SK-N-SH treated with all-trans-retinoic acid at 6 μM for 48 hours (cell line): ENCODE measurements around the gene TIMM13.

Source experiments
- CREB5 ChIP-seq: fragments of 250-450 bp; sonication (Bioruptor Pico); IDR thresholded peaks from 2 replicates; pipeline ENCODE4 v1.5.1; 2020; ENCODE audit warnings: low read depth, mild to moderate bottlenecking, moderate library complexity
- ESRRG ChIP-seq: fragments of 250-450 bp; sonication (Bioruptor Pico); IDR thresholded peaks from 2 replicates; pipeline ENCODE4 v1.6.1; 2021; ENCODE audit warnings: mild to moderate bottlenecking
- PATZ1 ChIP-seq: fragments of 250-450 bp; sonication (Bioruptor Pico); IDR thresholded peaks from 2 replicates; pipeline ENCODE4 v1.8.0; 2020; ENCODE audit warnings: mild to moderate bottlenecking, moderate library complexity, borderline replicate concordance
- PPARA ChIP-seq: fragments of 250-450 bp; sonication (Bioruptor Pico); IDR thresholded peaks from 2 replicates; pipeline ENCODE4 v1.5.0; 2020; ENCODE audit warnings: mild to moderate bottlenecking, borderline replicate concordance
- SNAI2 ChIP-seq: fragments of 250-450 bp; sonication (Bioruptor Pico); IDR thresholded peaks from 2 replicates; pipeline ENCODE4 v1.5.0; 2020; ENCODE audit warnings: mild to moderate bottlenecking, moderate library complexity
- TOX ChIP-seq: fragments of 250-450 bp; sonication (Bioruptor Pico); IDR thresholded peaks from 2 replicates; pipeline ENCODE4 v1.8.0; 2021; ENCODE audit warnings: mild to moderate bottlenecking, moderate library complexity, borderline replicate concordance
- ZC3H10 ChIP-seq: fragments of 250-450 bp; sonication (Bioruptor Pico); IDR thresholded peaks from 2 replicates; pipeline ENCODE4 v1.5.1; 2021; ENCODE audit warnings: mild to moderate bottlenecking, moderate library complexity
- ZFP30 ChIP-seq: fragments of 450-650 bp; formaldehyde crosslinking; IDR thresholded peaks from 2 replicates; pipeline ENCODE4 v1.5.0; 2022; ENCODE audit warnings: mild to moderate bottlenecking, moderate library complexity

- TF ChIP-seq PATZ1 (CRISPR knock-in tag) (no peak), SNAI2 (CRISPR knock-in tag) (no peak), TOX (CRISPR knock-in tag) (no peak), ZFP30 (CRISPR knock-in tag) (no peak), ZC3H10 (CRISPR knock-in tag) (no peak), PPARA (no peak), CREB5 (CRISPR knock-in tag) (no peak), ESRRG (no peak)
These were observed 4.9 kb upstream of the TIMM13 start for GRCh38 chr19:2432131-2432848.
